Ovary (tissue), 3 donors: ENCODE measurements around the gene PLA2G1B.

Experiments used
- CTCF ChIP-seq, 3 donors: fragments of 450-650 bp in 2 of 3; fragments of 200-600 bp in 1 of 3; IDR thresholded peaks; one replicate each; pipeline versions ENCODE4 v1.5.1 to v1.8.0; 2016 to 2022; ENCODE audit warnings: antibody characterized with exemption in 3 of 3, mild to moderate bottlenecking in 1 of 3
- EP300 ChIP-seq: sonication (generic); formaldehyde crosslinking; IDR thresholded peaks from one replicate; pipeline ENCODE4 v1.6.1; 2017; ENCODE audit warnings: antibody characterized with exemption
- POLR2A ChIP-seq: fragments of 450-650 bp; IDR thresholded peaks from one replicate; pipeline ENCODE4 v1.6.1; 2017; ENCODE audit warnings: antibody characterized with exemption, mild to moderate bottlenecking, moderate library complexity
- donor health status: DM: no; HTN: no; CAD: no.

- TF ChIP-seq CTCF (IDR thresholded peaks at IDR 0.05) (no peak), EP300 (no peak), POLR2A (no peak)
Measured at GRCh38 chr12:120327593-120327992, at the start of gene PLA2G1B.
